ENCODE data around the gene SKP1. TPM values are rescaled to one million over a fixed set of nuclear protein-coding genes. Genes with fewer than 3 reads are reported as not detected.

Gene SKP1
- polyA plus RNA-seq, 1 of the 3 experiments (the other 2 are of a cell fraction), result 407 TPM

GRCh38 chr5:134113902-134114875 lies 62.6 kb downstream of the SKP1 start, which contains the start of gene TCF7:
Gene TCF7, plus strand, starts transcription at chr5:134114681. Its CDS starts 226 bp downstream, at chr5:134114907.
- 69% methylated on average over 33 of the region's 90 CpGs for WGBS (ENCODE audit: low lambda C conversion rate)
- Histone ChIP-seq H3K4me1 (ENCODE audit: control insufficient read depth in 1 of 2, insufficient read depth in 2 of 2, low read depth in 1 of 2, low read length in 1 of 2) (peaks cover 0 to 68% of the 10 kb centered on the region in 2 experiments; a peak in 2 of 4 replicates), H3K9me2 (no peaks in the 10 kb centered on the region), H3K4me2 (peak within 1 kb of the TSS; percentile 82), H3K27ac (ENCODE audit: low read depth in 2 of 2, low read length in 1 of 2) (peak within 1 kb of the TSS in 1 of 2 experiments; percentile 91; a peak in 2 of 4 replicates), H3K27me3 (ENCODE audit: insufficient read depth) (no peaks in the 10 kb centered on the region), H3F3A (replicated peaks; ENCODE audit: insufficient read depth) (peaks cover 3% of the 10 kb centered on the region), H3K9me3 (no peaks in the 10 kb centered on the region), H4K20me1 (ENCODE audit: insufficient read depth) (no peaks in the 10 kb centered on the region), H2AFZ (ENCODE audit: low read depth) (peak within 1 kb of the TSS; percentile 96), H3K4me3 (ENCODE audit: low read depth in 2 of 2, low read length in 1 of 2) (peak within 1 kb of the TSS; percentile 57 to 70), H3K9ac (peak within 1 kb of the TSS; percentile 53), H3K79me2 (ENCODE audit: insufficient read depth) (no peaks in the 10 kb centered on the region), H3K36me3 (replicated peaks in 1 of 2; ENCODE audit: control insufficient read depth in 1 of 2, insufficient read depth in 2 of 2, low read length in 1 of 2) (no peaks in the 10 kb centered on the region)
- POLR2A ChIA-PET, result interaction anchor here (1.0 to 2.2 kb wide), 3 partner anchors 9 to 69 kb away, joined by 4 to 7 read pairs (median 5); no protein-coding TSS in a partner anchor
- TF ChIP-seq NRF1 (IDR thresholded peaks at IDR 0.05; ENCODE audit: low read depth, low read length) (no peak), MEF2A (IDR thresholded peaks at IDR 0.05; ENCODE audit: borderline replicate concordance, low read depth) (no peak), MAX (IDR thresholded peaks at IDR 0.05; ENCODE audit: low read depth) (0 out of 2 replicates have a peak, but pooled peaks have one; percentile 24), EZH2phosphoT487 (IDR thresholded peaks at IDR 0.05; ENCODE audit: borderline replicate concordance, low read depth) (no peak)
- CTCF ChIA-PET, result interaction anchor here (1.2 to 3.4 kb wide), 6 partner anchors 11 to 33 kb away, joined by 4 to 15 read pairs (median 8); no protein-coding TSS in a partner anchor
- peak; percentile 99 for DNase-seq

- Histone ChIP-seq H3K4me2 (no peak overlapping the region), H3F3A (replicated peaks; ENCODE audit: insufficient read depth) (peaks cover 3% of the 10 kb centered on the region), H3K27ac (ENCODE audit: low read depth in 2 of 2, low read length in 1 of 2) (peak overlapping the region in 1 of 2 experiments; percentile 91; a peak in 1 of 4 replicates), H3K4me1 (ENCODE audit: control insufficient read depth in 1 of 2, insufficient read depth in 2 of 2, low read depth in 1 of 2, low read length in 1 of 2) (peaks cover 0 to 76% of the 10 kb centered on the region in 2 experiments; a peak in 3 of 4 replicates), H3K9me2 (no peaks in the 10 kb centered on the region), H3K36me3 (replicated peaks in 1 of 2; ENCODE audit: control insufficient read depth in 1 of 2, insufficient read depth in 2 of 2, low read length in 1 of 2) (no peaks in the 10 kb centered on the region), H3K79me2 (ENCODE audit: insufficient read depth) (no peaks in the 10 kb centered on the region), H4K20me1 (ENCODE audit: insufficient read depth) (no peaks in the 10 kb centered on the region), H3K9ac (no peak overlapping the region), H3K9me3 (no peaks in the 10 kb centered on the region), H2AFZ (ENCODE audit: low read depth) (no peak overlapping the region), H3K4me3 (ENCODE audit: low read depth in 2 of 2, low read length in 1 of 2) (no peak overlapping the region), H3K27me3 (ENCODE audit: insufficient read depth) (no peaks in the 10 kb centered on the region)
- POLR2A ChIA-PET, result interaction anchor here (0.5 kb wide), 1 partner anchor 79 kb away, joined by 4 read pairs; no protein-coding TSS in a partner anchor
- CTCF ChIA-PET, result interaction anchor here (1.5 to 3.4 kb wide), 3 partner anchors 11 to 27 kb away, joined by 4 to 15 read pairs (median 13); no protein-coding TSS in a partner anchor
- TF ChIP-seq SMC3 (IDR thresholded peaks at IDR 0.05; ENCODE audit: low read depth, low read length), result no peak
- TF ChIP-seq POLR2AphosphoS5 (IDR thresholded peaks at IDR 0.05; ENCODE audit: low read depth, low read length), result no peak
- TF ChIP-seq RXRA (IDR thresholded peaks at IDR 0.05; ENCODE audit: borderline replicate concordance, low read depth), result no peak
- TF ChIP-seq JUND (IDR thresholded peaks at IDR 0.05), result no peak
- TF ChIP-seq EZH2phosphoT487 (IDR thresholded peaks at IDR 0.05; ENCODE audit: borderline replicate concordance, low read depth), result no peak
- no peak for TF ChIP-seq GATA2 (CRISPR knock-in tag; IDR thresholded peaks at IDR 0.05)
- no peak for TF ChIP-seq MAX (IDR thresholded peaks at IDR 0.05; ENCODE audit: low read depth)
- no peak for TF ChIP-seq NFIC (IDR thresholded peaks at IDR 0.05; ENCODE audit: borderline replicate concordance)
- no peak for TF ChIP-seq NRF1 (IDR thresholded peaks at IDR 0.05; ENCODE audit: low read depth, low read length)
- TF ChIP-seq REST (IDR thresholded peaks at IDR 0.05; ENCODE audit: low read depth, low read length), result no peak
- no peak for DNase-seq
- WGBS (ENCODE audit: low lambda C conversion rate), result 96% methylated on average over 29 of the region's 30 CpGs
Observed at GRCh38 chr5:134113363-134113889, 63.3 kb downstream of the SKP1 start.
